Measurements from ENCODE around the gene CCDC50. TPM values are rescaled to one million over a fixed set of nuclear protein-coding genes. Genes with fewer than 3 reads are reported as not detected.

The CCDC50 gene
- total RNA-seq, 1 experiment from 2014 or later, result 124 TPM

DNA sequence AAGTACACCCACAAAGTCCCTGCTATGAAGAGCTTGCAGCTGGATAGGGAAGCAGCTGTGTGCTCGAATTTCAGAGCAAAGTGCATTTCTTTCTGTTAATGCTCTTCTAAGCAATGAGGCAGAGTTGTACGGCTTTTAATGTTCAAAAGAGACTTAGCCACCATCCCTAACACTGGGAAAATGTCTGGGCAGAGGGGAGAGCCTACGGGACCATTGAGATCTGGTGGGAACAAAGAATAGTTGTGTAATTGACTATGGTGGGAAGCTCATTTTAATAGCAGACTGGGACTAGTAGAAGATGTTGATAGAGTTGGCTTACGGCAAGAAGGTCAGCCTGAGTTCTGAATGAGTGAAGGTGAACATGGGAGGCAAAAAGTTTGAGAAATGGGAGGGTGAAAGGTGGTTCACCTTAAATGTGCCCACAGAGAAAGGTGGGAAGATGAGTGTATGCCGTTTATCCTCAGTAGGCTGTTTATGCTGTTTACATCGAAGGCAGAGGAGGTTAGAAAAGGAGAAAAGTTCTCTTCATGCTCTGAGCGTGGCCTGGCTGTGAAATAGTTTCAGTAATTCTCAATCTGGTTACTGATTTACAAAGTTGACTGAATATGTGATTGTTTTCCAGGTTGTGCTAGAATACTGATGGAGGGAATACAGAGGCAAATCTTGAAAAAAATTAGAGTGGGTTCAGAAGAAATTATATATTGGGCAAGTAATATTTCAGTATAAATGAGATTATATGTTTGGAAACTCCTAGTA, 24.0 kb downstream of the CCDC50 start:
- H3K4me1 Mint-ChIP-seq (ENCODE audit: low read depth, unreplicated experiment), result peaks cover 13% of the 10 kb centered on the region
- H3K27ac Mint-ChIP-seq (ENCODE audit: unreplicated experiment), result no peak overlapping the region
- TF ChIP-seq, protein P1, sequence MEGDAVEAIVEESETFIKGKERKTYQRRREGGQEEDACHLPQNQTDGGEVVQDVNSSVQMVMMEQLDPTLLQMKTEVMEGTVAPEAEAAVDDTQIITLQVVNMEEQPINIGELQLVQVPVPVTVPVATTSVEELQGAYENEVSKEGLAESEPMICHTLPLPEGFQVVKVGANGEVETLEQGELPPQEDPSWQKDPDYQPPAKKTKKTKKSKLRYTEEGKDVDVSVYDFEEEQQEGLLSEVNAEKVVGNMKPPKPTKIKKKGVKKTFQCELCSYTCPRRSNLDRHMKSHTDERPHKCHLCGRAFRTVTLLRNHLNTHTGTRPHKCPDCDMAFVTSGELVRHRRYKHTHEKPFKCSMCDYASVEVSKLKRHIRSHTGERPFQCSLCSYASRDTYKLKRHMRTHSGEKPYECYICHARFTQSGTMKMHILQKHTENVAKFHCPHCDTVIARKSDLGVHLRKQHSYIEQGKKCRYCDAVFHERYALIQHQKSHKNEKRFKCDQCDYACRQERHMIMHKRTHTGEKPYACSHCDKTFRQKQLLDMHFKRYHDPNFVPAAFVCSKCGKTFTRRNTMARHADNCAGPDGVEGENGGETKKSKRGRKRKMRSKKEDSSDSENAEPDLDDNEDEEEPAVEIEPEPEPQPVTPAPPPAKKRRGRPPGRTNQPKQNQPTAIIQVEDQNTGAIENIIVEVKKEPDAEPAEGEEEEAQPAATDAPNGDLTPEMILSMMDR (IDR thresholded peaks at IDR 0.05; ENCODE audit: unreplicated experiment), result no peak
- H3K9me3 Mint-ChIP-seq (ENCODE audit: low read depth, unreplicated experiment), result no peaks in the 10 kb centered on the region
- H3K36me3 Mint-ChIP-seq (ENCODE audit: insufficient read depth, unreplicated experiment), result peaks cover 5% of the 10 kb centered on the region
- intact Hi-C loops (cut with micrococcal nuclease; ENCODE audit: unreplicated experiment), result loop anchor here (1.0 to 10.0 kb wide), 2 partner anchors 23 to 108 kb away; partner anchors contain the start of gene UTS2B
- no peaks in the 10 kb centered on the region for H3K27me3 Mint-ChIP-seq (ENCODE audit: unreplicated experiment)
- BruUV-seq (replicated peaks), result TSS peak; percentile 49
- H3K4me3 Mint-ChIP-seq (ENCODE audit: low read depth, unreplicated experiment), result no peak overlapping the region
- CTCF ChIA-PET, result interaction anchor here (0.8 kb wide), 1 partner anchor 17 kb away, joined by 4 read pairs; no protein-coding TSS in a partner anchor
- DNase-seq, result peak; percentile 16

DNA sequence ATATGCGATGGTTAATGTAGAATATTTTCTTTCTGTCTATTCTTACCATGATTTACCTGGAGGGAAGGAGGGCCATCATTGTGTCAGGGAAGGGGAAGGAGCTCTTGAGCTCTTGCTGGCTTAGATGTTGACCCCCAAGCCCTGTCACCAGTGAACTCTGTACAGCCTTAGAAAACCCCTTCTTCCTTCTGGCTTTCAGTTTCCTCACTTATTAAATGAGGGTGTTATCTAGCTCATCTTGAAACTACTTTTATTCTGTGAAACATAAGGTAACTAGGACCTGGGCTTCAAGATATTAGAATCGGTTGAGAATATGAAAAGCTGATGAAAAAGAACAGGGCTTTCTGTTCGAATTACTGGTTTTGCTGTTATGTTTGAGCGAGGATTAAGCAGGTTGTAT, 26.2 kb downstream of the CCDC50 start:
- no TSS peak for BruUV-seq (replicated peaks)
- H3K27ac Mint-ChIP-seq (ENCODE audit: unreplicated experiment), result peak overlapping the region; percentile 76
- H3K27me3 Mint-ChIP-seq (ENCODE audit: unreplicated experiment), result no peaks in the 10 kb centered on the region
- intact Hi-C loops (cut with micrococcal nuclease; ENCODE audit: unreplicated experiment), result loop anchor here (10.0 kb wide), 1 partner anchor 111 kb away; no protein-coding TSS in a partner anchor
- CTCF ChIA-PET, result interaction anchor here (0.7 to 1.6 kb wide), 2 partner anchors 22 to 38 kb away, joined by 3 to 4 read pairs; no protein-coding TSS in a partner anchor
- H3K4me3 Mint-ChIP-seq (ENCODE audit: low read depth, unreplicated experiment), result peak overlapping the region; percentile 58
- H3K36me3 Mint-ChIP-seq (ENCODE audit: insufficient read depth, unreplicated experiment), result peaks cover 18% of the 10 kb centered on the region
- H3K9me3 Mint-ChIP-seq (ENCODE audit: low read depth, unreplicated experiment), result no peaks in the 10 kb centered on the region
- TF ChIP-seq, protein P1 (IDR thresholded peaks at IDR 0.05; ENCODE audit: unreplicated experiment), result no peak
- no peak for DNase-seq
- H3K4me1 Mint-ChIP-seq (ENCODE audit: low read depth, unreplicated experiment), result peaks cover 34% of the 10 kb centered on the region

DNA sequence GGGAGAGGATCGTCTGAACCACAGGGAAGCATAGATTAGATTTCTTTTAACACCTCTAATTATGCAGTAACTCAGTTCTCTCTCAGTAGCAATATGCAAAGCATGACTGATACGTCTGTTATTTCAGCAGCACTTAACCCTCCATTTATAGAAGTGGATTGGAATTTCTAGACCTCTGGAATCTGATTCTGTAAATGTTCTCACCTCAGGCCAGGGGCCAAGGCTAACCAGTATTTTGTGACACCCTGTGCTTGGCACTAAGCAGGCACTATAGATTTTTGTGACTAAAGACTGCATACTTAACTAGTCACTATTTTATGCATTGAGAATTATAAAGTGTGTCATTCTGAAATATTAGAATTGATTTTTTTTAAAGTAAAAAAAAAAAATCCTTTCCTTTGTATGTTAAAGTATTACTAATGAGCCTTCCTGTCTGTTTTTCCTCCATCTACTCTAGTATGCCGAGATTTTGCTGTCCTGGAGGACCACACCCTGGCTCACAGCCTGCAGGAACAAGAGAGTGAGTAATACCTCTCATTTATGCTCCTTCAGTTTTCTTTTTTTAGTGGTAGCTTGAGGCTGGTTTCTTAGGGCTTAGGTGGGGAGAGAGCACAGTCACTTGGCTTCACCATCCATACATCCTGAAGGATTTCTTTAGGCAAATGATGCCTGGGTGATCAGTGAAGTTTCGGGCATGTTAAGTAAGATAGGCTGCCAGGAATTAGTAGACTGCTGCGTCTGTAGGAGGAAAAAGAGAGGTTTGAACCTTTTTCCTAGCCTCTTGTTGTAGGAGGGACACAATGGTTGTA, 27.6 kb downstream of the CCDC50 start:
- H3K27ac Mint-ChIP-seq (ENCODE audit: unreplicated experiment), result peak overlapping the region; percentile 76
- H3K4me1 Mint-ChIP-seq (ENCODE audit: low read depth, unreplicated experiment), result peaks cover 48% of the 10 kb centered on the region
- TF ChIP-seq, protein P1 (IDR thresholded peaks at IDR 0.05; ENCODE audit: unreplicated experiment), result no peak
- CTCF ChIA-PET, result interaction anchor here (0.6 to 1.4 kb wide), 6 partner anchors 12 to 940 kb away, joined by 3 to 4 read pairs (median 3); no protein-coding TSS in a partner anchor
- BruUV-seq (replicated peaks), result no TSS peak
- H3K27me3 Mint-ChIP-seq (ENCODE audit: unreplicated experiment), result no peaks in the 10 kb centered on the region
- DNase-seq, result peak; percentile 68
- intact Hi-C loops (cut with micrococcal nuclease; ENCODE audit: unreplicated experiment), result loop anchor here (1.0 to 10.0 kb wide), 2 partner anchors 26 to 112 kb away; no protein-coding TSS in a partner anchor
- peaks cover 29% of the 10 kb centered on the region for H3K36me3 Mint-ChIP-seq (ENCODE audit: insufficient read depth, unreplicated experiment)
- H3K4me3 Mint-ChIP-seq (ENCODE audit: low read depth, unreplicated experiment), result peak overlapping the region; percentile 58
- no peaks in the 10 kb centered on the region for H3K9me3 Mint-ChIP-seq (ENCODE audit: low read depth, unreplicated experiment)

DNA sequence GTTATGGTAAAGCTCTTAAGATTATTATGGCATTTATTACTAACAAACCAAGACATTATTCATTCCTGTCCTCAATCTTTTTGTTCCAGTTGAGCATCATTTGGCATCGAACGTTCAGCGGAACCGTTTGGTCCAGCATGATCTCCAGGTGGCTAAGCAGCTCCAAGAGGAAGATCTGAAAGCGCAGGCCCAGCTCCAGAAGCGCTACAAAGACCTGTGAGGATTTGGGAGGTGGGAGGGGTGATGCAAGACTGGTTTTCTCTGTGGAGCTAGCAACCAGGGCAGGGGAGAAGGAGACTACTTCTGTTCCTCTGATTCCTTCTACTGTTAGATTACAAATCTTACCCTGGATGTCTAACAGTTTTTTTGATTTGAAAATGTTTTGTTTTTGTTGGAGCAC, 28.7 kb downstream of the CCDC50 start:
- Mint-ChIP-seq H3K36me3 (ENCODE audit: insufficient read depth, unreplicated experiment) (peaks cover 35% of the 10 kb centered on the region), H3K27ac (ENCODE audit: unreplicated experiment) (peak overlapping the region; percentile 76), H3K4me3 (ENCODE audit: low read depth, unreplicated experiment) (no peak overlapping the region), H3K4me1 (ENCODE audit: low read depth, unreplicated experiment) (peaks cover 59% of the 10 kb centered on the region), H3K9me3 (ENCODE audit: low read depth, unreplicated experiment) (no peaks in the 10 kb centered on the region), H3K27me3 (ENCODE audit: unreplicated experiment) (no peaks in the 10 kb centered on the region)
- no TSS peak for BruUV-seq (replicated peaks)
- no peak for DNase-seq
- TF ChIP-seq, protein P1 (IDR thresholded peaks at IDR 0.05; ENCODE audit: unreplicated experiment), result no peak
- CTCF ChIA-PET, result interaction anchor here (1.1 to 1.4 kb wide), 2 partner anchors 13 to 19 kb away, joined by 3 to 4 read pairs; no protein-coding TSS in a partner anchor
- intact Hi-C loops (cut with micrococcal nuclease; ENCODE audit: unreplicated experiment), result loop anchor here (10.0 kb wide), 1 partner anchor 113 kb away; no protein-coding TSS in a partner anchor
